HG03280 (cell line): ENCODE results near the gene GDF10.

Experiments used
- ATAC-seq: cut with Tn5 transposase; IDR thresholded peaks from one replicate; pipeline ENCODE4 v1.9.1; 2021; ENCODE audit warnings: mild to moderate bottlenecking, moderate library complexity; ENCODE audit not compliant: unreplicated experiment

GDF10 gene

DNA sequence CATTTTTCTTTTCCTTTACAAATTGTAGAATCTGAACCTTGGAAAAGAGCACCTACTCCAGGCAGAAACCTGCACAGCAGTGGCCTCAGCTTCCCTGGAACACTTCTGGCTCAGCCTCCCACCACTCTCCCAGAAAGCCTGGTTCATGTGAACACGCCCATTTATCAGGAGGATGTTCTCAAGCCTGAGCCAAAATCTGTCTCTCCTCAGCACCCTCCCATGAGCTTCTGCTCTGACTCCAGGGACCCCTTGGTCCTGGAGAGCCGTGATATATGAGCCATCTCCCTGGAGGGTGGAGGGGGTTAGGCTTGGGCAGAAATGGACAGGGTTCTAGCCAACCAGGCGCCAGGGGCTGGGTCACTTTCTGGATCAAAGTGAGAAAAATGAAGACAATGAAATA, 32.4 kb downstream of the GDF10 start:
- ATAC-seq = no peak

DNA sequence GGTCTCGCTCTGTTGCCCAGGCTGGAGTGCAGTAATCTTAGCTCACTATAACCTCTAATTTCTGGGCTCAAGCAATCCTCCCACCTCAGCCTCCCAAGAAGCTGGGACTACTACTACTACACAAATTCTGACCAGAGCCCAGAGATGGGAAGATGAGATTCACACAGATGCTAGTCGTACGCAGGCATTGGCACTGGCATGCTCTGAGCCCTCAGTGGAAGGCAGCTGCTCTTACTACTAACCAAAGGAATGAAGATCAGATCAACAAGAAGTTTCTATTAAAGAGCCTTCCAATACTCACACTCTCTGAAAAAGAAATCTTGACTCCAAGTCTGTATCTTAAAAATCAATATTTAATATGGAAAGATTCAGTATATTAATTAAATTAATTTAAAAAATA, 32.9 kb downstream of the GDF10 start:
- no peak for ATAC-seq

DNA sequence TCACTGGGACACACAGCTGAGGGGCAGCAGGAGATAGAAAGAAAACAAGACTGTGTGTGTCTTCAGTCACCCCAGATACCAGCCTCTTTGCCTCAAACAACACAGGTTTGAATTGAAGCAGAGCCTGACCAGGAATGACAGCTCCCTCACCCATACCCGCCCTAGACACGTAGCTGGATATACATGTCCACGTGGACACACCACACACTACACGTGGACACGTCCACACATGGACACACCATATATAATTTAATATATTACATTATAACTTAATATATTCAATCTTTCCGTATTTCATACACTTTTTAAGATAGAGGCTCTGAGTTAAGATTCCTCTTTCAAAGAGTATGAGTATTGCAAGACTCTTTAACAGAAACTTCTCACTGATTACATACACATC, 33.5 kb downstream of the GDF10 start:
- no peak for ATAC-seq

DNA sequence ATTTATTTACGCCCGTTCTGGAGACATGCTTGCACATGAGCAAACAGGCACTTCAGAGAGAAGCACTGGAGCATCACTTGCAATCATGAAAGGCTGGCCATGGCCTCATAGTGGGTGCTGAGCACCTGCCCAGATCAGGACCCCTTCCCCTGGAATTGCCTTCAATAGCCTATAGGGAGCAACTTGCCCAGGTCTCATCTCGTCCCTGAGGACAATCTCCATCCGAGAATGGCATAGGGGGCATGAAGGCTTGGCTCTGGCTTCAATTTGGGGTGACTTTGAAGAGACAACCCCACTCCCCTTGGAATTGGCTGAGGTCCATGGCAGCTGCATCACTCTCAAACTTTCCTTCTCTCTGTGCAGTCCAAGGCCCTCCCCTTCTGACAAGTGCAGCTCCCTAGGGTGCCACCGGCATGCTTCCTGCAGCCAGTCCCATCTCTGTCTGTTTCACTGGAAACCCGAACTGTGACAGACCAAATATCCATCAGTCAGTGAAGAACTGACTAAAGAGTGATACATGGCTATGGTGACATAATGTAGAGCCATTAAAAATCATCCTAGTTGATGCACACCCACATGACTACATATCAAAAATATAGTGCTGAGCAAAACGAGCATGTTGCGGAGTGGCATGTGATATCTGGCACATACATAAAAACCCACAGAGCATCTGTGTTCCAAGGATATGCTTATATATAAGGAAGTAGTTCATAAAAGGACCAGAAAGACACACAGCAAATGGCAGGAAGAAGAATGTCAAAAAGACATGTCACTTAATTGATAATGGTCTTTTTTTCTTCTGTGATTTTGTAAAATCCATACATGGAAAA, 34.7 kb downstream of the GDF10 start:
- ATAC-seq = no peak

GRCh38 chr10:47335906-47336305, 35.9 kb downstream of the GDF10 start:
- ATAC-seq = no peak

GRCh38 chr10:47336387-47337134, 36.6 kb downstream of the GDF10 start:
- no peak for ATAC-seq

DNA sequence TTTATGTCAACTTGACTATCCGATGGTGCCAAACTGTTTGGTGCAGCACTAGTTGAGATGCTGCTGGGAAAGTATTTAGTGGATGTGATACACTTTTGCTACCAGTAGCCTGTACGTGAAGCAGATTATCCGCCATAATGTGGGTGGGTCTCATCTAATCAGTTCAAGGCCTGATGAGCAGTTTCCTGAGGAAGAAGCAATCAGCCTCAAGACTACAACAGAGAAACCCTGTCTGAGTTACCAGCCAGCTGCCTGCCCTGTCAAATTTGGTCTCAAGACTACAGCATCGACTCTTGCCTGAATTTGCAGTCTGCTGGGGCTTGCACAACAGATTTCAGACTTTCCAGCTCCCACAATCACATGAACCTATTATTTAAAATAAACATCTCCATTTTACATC, 37.3 kb downstream of the GDF10 start:
- no peak for ATAC-seq

DNA sequence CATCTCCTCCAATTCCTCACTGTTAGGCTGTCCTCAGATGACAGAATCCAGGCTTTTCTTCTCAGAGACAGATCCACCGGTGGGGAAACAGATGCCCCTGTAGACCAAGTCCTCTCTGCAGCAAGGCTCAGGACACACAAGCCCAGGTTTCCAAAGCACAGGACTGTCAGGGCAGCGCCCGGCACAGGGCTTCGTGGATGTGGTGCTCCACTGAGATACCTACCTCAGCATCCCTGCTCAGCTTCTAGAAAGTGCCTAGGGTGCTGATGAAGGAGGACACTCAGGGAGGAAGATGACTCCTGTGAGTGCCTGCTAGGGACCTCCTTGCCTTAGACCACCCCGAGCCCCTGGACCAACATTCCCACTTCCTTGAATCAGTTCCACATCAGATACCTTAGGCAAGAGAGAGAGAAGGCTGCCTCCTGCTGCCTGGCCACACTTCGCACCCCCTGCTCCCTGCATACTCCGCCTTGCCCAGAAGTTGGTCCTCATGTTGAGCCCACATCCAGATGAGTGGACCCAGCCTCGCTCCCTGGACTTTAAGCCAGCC, 39.3 kb downstream of the GDF10 start:
- no peak for ATAC-seq

GRCh38 chr10:47339759-47340607, 40.0 kb downstream of the GDF10 start:
- no peak for ATAC-seq

DNA sequence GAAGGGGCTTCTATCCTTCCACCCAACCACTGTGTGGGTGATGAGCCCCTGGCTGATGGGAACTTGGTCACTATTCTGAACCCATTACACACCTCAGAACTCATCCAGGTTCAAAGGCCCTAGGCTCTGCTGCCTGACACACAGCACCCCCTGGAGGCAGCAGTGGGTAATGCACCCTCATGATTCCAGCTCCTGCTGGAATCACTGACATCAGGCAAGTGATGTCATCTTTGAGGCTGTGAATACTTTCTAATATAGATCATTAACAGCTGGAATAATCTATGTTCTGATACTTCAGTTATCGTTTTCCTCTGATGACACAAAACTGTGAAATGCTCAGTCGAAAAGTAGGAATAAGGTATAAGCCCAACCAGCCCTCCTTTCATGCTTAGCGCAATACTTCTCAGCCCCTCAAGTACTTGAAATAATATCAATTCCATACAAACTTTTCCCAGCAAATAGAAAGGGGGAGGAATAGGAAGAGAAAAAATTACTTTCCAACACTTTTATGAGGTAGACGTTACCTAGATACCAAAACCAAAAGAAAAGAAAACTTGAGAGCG, 40.7 kb downstream of the GDF10 start:
- no peak for ATAC-seq

- ATAC-seq = no peak
Observed at GRCh38 chr10:47344996-47345870, 45.2 kb downstream of the GDF10 start.

- no peak for ATAC-seq
Observed at GRCh38 chr10:47346581-47347302, 46.7 kb downstream of the GDF10 start.

DNA sequence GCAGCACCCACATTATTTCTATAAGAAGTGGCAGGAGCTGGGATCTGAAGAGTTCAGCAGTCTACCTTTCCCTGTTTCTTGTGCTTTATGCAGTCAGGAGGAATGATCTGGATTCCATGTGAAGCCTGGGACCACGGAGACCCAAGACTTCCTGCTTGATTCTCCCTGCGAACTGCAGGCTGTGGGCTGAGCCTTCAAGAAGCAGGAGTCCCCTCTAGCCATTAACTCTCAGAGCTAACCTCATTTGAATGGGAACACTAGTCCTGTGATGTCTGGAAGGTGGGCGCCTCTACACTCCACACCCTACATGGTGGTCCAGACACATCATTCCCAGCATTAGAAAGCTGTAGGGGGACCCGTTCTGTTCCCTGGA, 47.3 kb downstream of the GDF10 start:
- ATAC-seq = no peak

DNA sequence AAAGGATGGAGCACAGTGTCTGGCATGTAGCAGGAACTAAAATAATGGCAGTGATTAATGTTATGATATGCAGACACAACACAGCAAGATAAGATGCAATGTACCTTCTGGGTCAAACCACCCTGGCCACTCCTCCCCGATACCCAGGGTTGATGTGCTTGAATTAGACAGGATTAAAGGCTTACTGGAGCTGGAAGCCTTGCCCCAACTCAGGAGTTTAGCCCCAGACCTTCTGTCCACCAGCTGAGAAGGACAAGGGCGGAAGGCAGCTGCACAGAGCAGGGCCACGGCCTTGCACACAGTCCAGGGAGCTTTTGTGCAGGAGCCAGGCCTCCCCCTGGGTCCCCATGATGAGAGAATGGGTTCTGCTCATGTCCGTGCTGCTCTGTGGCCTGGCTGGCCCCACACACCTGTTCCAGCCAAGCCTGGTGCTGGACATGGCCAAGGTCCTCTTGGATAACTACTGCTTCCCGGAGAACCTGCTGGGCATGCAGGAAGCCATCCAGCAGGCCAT, 48.2 kb downstream of the GDF10 start, which contains the start of gene RBP3:
TSS of gene RBP3 (plus strand) at position 226 of the 514 bp plus-strand sequence. CDS start at position 348, 122 bp downstream.
- ATAC-seq = no peak

DNA sequence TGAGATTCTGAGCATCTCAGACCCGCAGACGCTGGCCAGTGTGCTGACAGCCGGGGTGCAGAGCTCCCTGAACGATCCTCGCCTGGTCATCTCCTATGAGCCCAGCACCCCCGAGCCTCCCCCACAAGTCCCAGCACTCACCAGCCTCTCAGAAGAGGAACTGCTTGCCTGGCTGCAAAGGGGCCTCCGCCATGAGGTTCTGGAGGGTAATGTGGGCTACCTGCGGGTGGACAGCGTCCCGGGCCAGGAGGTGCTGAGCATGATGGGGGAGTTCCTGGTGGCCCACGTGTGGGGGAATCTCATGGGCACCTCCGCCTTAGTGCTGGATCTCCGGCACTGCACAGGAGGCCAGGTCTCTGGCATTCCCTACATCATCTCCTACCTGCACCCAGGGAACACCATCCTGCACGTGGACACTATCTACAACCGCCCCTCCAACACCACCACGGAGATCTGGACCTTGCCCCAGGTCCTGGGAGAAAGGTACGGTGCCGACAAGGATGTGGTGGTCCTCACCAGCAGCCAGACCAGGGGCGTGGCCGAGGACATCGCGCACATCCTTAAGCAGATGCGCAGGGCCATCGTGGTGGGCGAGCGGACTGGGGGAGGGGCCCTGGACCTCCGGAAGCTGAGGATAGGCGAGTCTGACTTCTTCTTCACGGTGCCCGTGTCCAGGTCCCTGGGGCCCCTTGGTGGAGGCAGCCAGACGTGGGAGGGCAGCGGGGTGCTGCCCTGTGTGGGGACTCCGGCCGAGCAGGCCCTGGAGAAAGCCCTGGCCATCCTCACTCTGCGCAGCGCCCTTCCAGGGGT, 48.9 kb downstream of the GDF10 start:
- ATAC-seq = no peak

DNA sequence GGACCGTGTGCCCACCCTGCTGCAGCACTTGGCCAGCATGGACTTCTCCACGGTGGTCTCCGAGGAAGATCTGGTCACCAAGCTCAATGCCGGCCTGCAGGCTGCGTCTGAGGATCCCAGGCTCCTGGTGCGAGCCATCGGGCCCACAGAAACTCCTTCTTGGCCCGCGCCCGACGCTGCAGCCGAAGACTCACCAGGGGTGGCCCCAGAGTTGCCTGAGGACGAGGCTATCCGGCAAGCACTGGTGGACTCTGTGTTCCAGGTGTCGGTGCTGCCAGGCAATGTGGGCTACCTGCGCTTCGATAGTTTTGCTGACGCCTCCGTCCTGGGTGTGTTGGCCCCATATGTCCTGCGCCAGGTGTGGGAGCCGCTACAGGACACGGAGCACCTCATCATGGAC, 49.5 kb downstream of the GDF10 start:
- ATAC-seq = no peak

DNA sequence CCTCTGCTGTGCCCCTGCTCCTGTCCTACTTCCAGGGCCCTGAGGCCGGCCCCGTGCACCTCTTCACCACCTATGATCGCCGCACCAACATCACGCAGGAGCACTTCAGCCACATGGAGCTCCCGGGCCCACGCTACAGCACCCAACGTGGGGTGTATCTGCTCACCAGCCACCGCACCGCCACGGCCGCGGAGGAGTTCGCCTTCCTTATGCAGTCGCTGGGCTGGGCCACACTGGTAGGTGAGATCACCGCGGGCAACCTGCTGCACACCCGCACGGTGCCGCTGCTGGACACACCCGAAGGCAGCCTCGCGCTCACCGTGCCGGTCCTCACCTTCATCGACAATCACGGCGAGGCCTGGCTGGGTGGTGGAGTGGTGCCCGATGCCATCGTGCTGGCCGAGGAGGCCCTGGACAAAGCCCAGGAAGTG, 50.0 kb downstream of the GDF10 start:
- ATAC-seq = no peak
